Articular chondrocyte of knee joint (primary cell): Measurements from ENCODE around the gene MYO19. TPM values are rescaled to one million over a fixed set of nuclear protein-coding genes. Genes with fewer than 3 reads are reported as not detected.

Experiments
- small RNA-seq: library from RNA; depleted of rRNA; stranded (forward); fragments of <200 nt; gene quantifications from one replicate; pipeline ENCODE3, GENCODE V24; 2012
- total RNA-seq: library from RNA; depleted of rRNA; stranded (reverse); fragments of >200 nt; gene quantifications from 2 replicates; pipeline ENCODE4 v1.2.3, GENCODE V29; 2012

The MYO19 gene
- 30.9 and 36.6 TPM in 2 replicates for total RNA-seq

GRCh38 chr17:36534840-36535668 is at the start of gene MYO19, which contains the start of gene PIGW:
TSS of gene MYO19 (minus strand) at chr17:36534868. CDS start at chr17:36532538, 2,330 bp downstream.
TSS of gene PIGW (plus strand) at chr17:36534987. CDS start at chr17:36537102, 2,115 bp downstream.

GRCh38 chr17:36544307-36545076 is 9.8 kb upstream of the MYO19 start, which contains the start of gene GGNBP2:
TSS of gene GGNBP2 (plus strand) at chr17:36544919. CDS start at chr17:36545725, 806 bp downstream.

DNA sequence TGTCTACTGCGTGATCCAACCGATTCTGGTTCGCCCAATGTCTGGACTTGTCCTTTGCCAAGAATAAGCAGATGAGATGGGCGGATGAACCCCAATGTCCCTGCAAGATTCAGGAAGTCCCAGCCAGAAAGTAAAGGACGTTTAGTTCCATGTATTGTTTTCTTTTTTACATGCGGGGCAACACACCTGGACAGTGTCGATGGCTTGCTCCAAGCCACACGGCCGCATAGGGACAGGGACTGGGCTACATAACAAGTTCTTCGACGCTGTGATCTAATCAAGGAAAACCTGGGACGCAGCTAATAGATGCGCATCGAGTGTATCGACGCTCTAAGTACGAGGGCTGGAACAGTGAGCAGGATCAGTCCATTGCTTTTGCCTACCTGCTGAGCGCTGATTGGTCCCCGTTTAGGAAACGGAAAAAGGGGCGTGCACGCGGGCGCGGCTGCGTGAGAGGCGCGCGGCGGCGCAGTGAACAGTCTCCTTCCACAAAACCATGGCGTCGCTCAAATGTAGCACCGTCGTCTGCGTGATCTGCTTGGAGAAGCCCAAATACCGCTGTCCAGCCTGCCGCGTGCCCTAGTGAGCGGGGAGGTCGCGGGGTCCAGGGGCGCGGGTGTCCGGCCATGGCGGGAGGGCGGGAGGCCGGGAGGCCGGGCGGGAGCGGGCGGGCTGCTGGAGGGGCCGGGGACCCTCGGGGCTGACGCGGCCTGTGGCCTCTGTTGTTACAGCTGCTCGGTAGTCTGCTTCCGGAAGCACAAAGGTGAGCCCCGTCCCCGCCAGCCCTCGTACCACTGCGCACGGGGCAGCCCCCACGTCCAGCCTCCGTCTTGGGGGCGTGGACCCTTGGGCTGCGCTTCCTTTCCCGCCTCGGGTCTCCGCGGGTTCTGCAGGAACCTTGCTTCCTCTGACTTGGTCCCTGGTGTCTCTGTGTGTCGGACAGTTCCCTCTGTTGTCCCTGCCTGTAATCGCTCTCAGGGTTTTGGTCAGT is 48.2 kb downstream of the MYO19 start, which contains the start of gene ZNHIT3:
Gene ZNHIT3, plus strand, starts transcription at position 478 of the 991 bp plus-strand sequence. Its CDS starts 19 bp downstream, at position 497.

Small RNA genes within 50 kb of the gene (small RNA-seq; reads per million reads assigned to genes)
- not detected for gene RNA5SP439

Other genes starting within 250 kb of the MYO19 start
- gene TBC1D3G, start 211.0 kb downstream of the MYO19 start, total RNA-seq: not detected in 2 replicates
- 0.11 TPM in 1 of 2 replicates, not detected in the other for gene TBC1D3H, start 146.4 kb downstream of the MYO19 start, total RNA-seq
- gene ZNHIT3, start 48.2 kb downstream of the MYO19 start, total RNA-seq: 30.1 and 32.8 TPM in 2 replicates
- gene PIGW, start 119 bp upstream of the MYO19 start, total RNA-seq: 4.5 and 10.2 TPM in 2 replicates
- 66.8 and 75.5 TPM in 2 replicates for gene GGNBP2, start 10.1 kb upstream of the MYO19 start, total RNA-seq
- gene DHRS11, start 57.0 kb upstream of the MYO19 start, total RNA-seq: 2.7 and 3.8 TPM in 2 replicates
- 2.1 and 2.7 TPM in 2 replicates for gene MRM1, start 66.7 kb upstream of the MYO19 start, total RNA-seq